Stimulated activated naive CD8-positive, alpha-beta T cell treated with anti-CD3 and anti-CD28 coated beads, Interleukin-15, amount 100 ng/mL, for 72 hours (primary cell): Measurements from ENCODE around the gene NOXO1.
A peak's percentile ranks its signal among the peaks of the same experiment; 100 is the strongest.

ENCODE experiments used
- ATAC-seq: fragments of 150-1000 bp; cut with Tn5 transposase; 2 replicates; pipeline ENCODE4 v1.10.0; 2021; ENCODE audit warnings: mild to moderate bottlenecking, moderate library complexity
- DNase-seq, 2 donors: peaks; one replicate each; pipeline ENCODE4 v3.0.0; 2021 to 2022
- H3K27ac Mint-ChIP-seq, 2 donors: one replicate each; pipeline ENCODE4 v1.8.0; 2022; ENCODE audit warnings: mild to moderate bottlenecking in 2 of 2, mixed read lengths in 2 of 2, moderate library complexity in 2 of 2
- H3K27me3 Mint-ChIP-seq: one replicate; pipeline ENCODE4 v1.8.0; 2022; ENCODE audit warnings: mixed read lengths
- H3K4me1 Mint-ChIP-seq: one replicate; pipeline ENCODE4 v1.8.0; 2022; ENCODE audit warnings: mild to moderate bottlenecking, mixed read lengths
- H3K4me3 Mint-ChIP-seq, 2 donors: one replicate each; pipeline ENCODE4 v1.8.0; 2022; ENCODE audit warnings: mild to moderate bottlenecking in 2 of 2, mixed read lengths in 2 of 2, moderate library complexity in 1 of 2
- H3K9me3 Mint-ChIP-seq, 2 donors: one replicate each; pipeline ENCODE4 v1.8.0; 2022; ENCODE audit warnings: mixed read lengths in 2 of 2

The NOXO1 gene

DNA sequence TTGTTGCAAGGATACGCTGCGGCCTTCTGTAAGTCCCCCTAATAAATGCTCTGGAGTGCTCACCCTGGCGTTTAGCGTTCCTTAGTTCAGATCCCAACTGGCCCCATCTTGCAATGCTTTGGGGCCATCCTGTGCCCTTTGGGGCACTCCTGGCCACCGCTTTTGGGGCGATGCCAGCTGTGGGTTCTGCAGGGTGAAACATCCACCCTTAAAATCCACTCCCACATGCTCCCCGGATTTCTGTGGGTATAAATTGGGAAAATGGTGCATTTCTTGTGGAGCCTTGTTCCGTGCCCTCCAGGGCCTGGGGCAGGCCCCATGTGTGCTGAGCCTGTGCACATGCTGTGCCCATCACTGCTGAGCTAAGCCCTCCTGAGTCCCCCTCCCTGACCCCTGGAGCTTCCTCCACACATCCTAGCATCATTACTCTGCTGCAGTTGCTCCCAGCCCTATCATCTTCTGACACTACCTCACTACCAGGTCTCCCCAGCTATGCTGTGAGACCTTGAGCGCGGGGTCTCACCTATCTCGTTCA, 44.3 kb downstream of the NOXO1 start:
- ATAC-seq = no peak
- Mint-ChIP-seq H3K27ac (no peak overlapping the region), H3K4me3 (no peak overlapping the region), H3K27me3 (no peaks in the 10 kb centered on the region), H3K9me3 (no peaks in the 10 kb centered on the region), H3K4me1 (peaks cover 10% of the 10 kb centered on the region)
- no peak for DNase-seq

- Mint-ChIP-seq H3K4me3 (no peak overlapping the region), H3K9me3 (no peaks in the 10 kb centered on the region), H3K27ac (peak overlapping the region in 1 of 2 donors; percentile 54), H3K27me3 (no peaks in the 10 kb centered on the region), H3K4me1 (peaks cover 6% of the 10 kb centered on the region)
- no peak for DNase-seq
- ATAC-seq = no peak
These were observed 48.1 kb downstream of the NOXO1 start for GRCh38 chr16:1933097-1933661.

DNA sequence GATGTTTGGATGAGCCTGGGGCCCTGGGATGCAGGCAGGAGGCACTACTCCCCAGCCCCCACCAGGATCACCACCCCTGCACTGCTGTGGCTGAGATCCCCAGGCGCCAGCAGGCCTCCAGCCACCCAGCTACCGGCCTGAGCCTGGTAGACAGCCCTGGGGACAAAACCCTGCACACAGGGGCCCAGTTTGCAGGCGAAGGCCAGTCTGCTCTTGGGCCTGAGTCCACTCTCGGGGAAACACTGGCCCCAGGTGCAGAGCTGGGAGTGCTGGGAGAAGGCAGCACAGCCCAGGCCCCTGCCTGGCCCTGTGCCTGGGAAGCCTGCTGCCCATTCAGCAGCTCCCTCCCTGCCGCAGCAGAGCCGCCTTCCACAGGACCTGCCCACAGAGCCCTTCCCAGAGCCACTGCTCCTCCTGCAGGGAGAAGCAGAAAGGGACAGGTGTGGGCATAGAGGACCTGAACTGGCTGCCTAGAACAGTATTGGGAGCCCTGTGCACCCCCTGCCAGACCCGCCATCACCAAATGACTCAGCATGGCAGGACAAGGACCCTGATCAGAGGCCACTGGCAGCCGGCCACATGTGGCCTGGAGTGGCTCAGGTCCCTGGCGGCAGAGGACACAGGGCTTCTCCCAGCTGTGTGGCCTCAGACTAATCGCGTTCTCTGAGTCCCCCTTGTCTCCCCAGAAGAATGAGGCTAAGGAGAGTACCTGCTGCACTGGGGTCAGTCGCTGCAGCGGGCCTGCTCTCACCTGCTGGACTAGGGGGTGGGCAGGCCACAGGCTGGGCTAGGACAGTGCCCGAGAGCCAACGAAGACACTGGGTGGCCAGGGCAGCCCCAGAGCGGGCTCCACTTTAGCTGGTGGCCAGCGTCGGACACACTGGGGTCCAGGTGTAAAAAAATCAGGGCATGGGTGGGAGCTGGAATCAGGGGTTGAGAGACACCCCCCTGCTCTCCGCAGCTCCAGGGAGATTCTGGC, 48.9 kb downstream of the NOXO1 start:
- Mint-ChIP-seq H3K4me1 (peaks cover 6% of the 10 kb centered on the region), H3K9me3 (no peaks in the 10 kb centered on the region), H3K27ac (peak overlapping the region in 1 of 2 donors; percentile 27), H3K27me3 (no peaks in the 10 kb centered on the region), H3K4me3 (no peak overlapping the region)
- no peak for ATAC-seq
- no peak for DNase-seq

DNA sequence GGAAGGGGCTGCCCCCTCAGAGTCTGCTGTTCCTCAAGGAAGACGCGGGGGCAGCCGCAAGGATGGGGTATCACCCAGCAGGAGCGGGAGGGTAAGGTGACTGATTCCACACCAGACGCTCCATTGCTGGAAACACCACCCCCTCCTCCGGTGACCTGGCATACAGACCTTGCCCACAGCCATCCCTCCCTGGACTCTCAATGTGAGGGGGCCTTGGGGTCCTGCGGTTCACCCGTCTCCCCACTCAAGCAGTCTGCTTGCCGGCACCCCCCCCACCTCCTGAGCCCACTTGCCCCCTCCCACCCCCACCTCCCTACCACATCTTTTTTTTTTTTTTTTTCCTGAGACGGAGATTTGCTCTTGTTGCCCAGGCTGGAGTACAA, 50.9 kb downstream of the NOXO1 start:
- no peak for DNase-seq
- peaks cover 6% of the 10 kb centered on the region for H3K4me1 Mint-ChIP-seq
- H3K4me3 Mint-ChIP-seq = peak overlapping the region; percentile 26 to 41
- no peaks in the 10 kb centered on the region for H3K9me3 Mint-ChIP-seq
- no peak overlapping the region for H3K27ac Mint-ChIP-seq
- no peaks in the 10 kb centered on the region for H3K27me3 Mint-ChIP-seq
- ATAC-seq = no peak

- ATAC-seq = peak; percentile 92
- Mint-ChIP-seq H3K27ac (no peak overlapping the region), H3K4me3 (peak overlapping the region; percentile 71 to 83), H3K27me3 (peaks cover 3% of the 10 kb centered on the region), H3K9me3 (no peaks in the 10 kb centered on the region), H3K4me1 (peaks cover 6% of the 10 kb centered on the region)
- DNase-seq = peak; percentile 93 to 98
These were observed 51.5 kb downstream of the NOXO1 start for GRCh38 chr16:1929578-1930337.

GRCh38 chr16:1929105-1929504, 52.2 kb downstream of the NOXO1 start:
- Mint-ChIP-seq H3K27ac (peak overlapping the region; percentile 73 to 79), H3K27me3 (peaks cover 10% of the 10 kb centered on the region)
- ATAC-seq = peak; percentile 48

More at GRCh38 chr16:1929105-1929504, 52.2 kb downstream of the NOXO1 start:
- Mint-ChIP-seq H3K4me3 (peak overlapping the region; percentile 71 to 84), H3K4me1 (peaks cover 6% of the 10 kb centered on the region), H3K9me3 (no peaks in the 10 kb centered on the region)
- DNase-seq = peak in 1 of 2 donors; percentile 24
